ENCODE data around the gene NTNG1.

Gene NTNG1

GRCh38 chr1:107496002-107496401 is 355.2 kb downstream of the NTNG1 start:
- TF ChIP-seq CTCF (IDR thresholded peaks at IDR 0.05) = no peak

- TF ChIP-seq CTCF (IDR thresholded peaks at IDR 0.05) = no peak
Measured at GRCh38 chr1:107499139-107499744, 358.4 kb downstream of the NTNG1 start.

- peak; percentile 45; the same call in 1 of the 2 replicates for TF ChIP-seq CTCF (IDR thresholded peaks at IDR 0.05)
Measured at GRCh38 chr1:107501081-107501605, 360.3 kb downstream of the NTNG1 start.

- TF ChIP-seq CTCF (IDR thresholded peaks at IDR 0.05) = no peak
Measured at GRCh38 chr1:107510347-107510746, 369.5 kb downstream of the NTNG1 start.

DNA sequence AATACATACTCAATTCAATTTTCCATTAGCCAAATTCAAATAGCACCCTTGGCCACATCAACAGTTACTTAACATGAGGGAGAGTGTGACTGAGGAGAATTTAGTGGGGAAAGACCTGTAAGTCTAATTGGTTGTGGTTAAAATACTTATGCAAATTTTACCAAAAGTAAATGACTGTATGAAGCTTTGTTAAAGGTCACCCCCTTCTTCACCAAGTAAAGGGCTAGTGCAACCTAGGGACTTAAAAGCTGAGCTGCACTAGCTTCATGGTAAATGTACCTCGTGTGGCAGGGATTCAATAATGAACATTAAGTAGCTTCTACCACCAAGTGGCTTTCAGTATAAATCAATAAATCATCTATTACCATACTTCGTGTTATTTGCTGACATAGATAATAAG is 372.0 kb downstream of the NTNG1 start:
- no peak for TF ChIP-seq CTCF (IDR thresholded peaks at IDR 0.05)

GRCh38 chr1:107514841-107515240 is 374.0 kb downstream of the NTNG1 start:
- no peak for TF ChIP-seq CTCF (IDR thresholded peaks at IDR 0.05)

GRCh38 chr1:107515702-107516101 is 374.9 kb downstream of the NTNG1 start:
- no peak for TF ChIP-seq CTCF (IDR thresholded peaks at IDR 0.05)

- TF ChIP-seq CTCF (IDR thresholded peaks at IDR 0.05) = no peak
Measured at GRCh38 chr1:107523061-107523460, 382.2 kb downstream of the NTNG1 start.

Measured in LNCAP (cell line).